DMS114 treated with DMSO at 0.1 percent for 48 hours (cell line): ENCODE measurements around the gene LSM2.
"Not testable (repeated sequence)": the region's sequence is repeated elsewhere in the genome, so short reads cannot be mapped to it uniquely, and the experiment has no call there.

Source experiments
- DNase-seq: peaks from one replicate; lab custom pipeline; 2025; ENCODE audit not compliant: unreplicated experiment; lab: John Stamatoyannopoulos, UW

Gene LSM2

GRCh38 chr6:31799781-31800180, 7.0 kb downstream of the LSM2 start:
- DNase-seq: no peak

- no peak for DNase-seq
These were observed 9.2 kb downstream of the LSM2 start for GRCh38 chr6:31797588-31797987.

GRCh38 chr6:31796993-31797385, 9.8 kb downstream of the LSM2 start:
- no peak for DNase-seq

- DNase-seq: peak; percentile 83
These were observed 11.0 kb downstream of the LSM2 start, which contains the start of gene VARS1 for GRCh38 chr6:31795616-31796298. VARS1 (minus strand) TSS chr6:31795752; CDS start chr6:31795217, 535 bp downstream.

- peak; percentile 71 for DNase-seq
These were observed 11.7 kb downstream of the LSM2 start for GRCh38 chr6:31794866-31795615.

- DNase-seq: no peak
These were observed 12.4 kb downstream of the LSM2 start for GRCh38 chr6:31794294-31794865.

GRCh38 chr6:31793927-31794245, 12.9 kb downstream of the LSM2 start:
- not testable (repeated sequence) for DNase-seq

- no peak for DNase-seq
These were observed 14.0 kb downstream of the LSM2 start for GRCh38 chr6:31792761-31793171.

GRCh38 chr6:31792090-31792374, 14.7 kb downstream of the LSM2 start:
- no peak for DNase-seq

- peak; percentile 87 for DNase-seq
These were observed 15.3 kb downstream of the LSM2 start for GRCh38 chr6:31791324-31792089.

- DNase-seq: no peak
These were observed 21.3 kb downstream of the LSM2 start for GRCh38 chr6:31785475-31785874.

GRCh38 chr6:31784098-31784925, 22.5 kb downstream of the LSM2 start:
- no peak for DNase-seq

GRCh38 chr6:31782126-31782855, 24.5 kb downstream of the LSM2 start:
- no peak for DNase-seq

GRCh38 chr6:31781244-31782125, 25.3 kb downstream of the LSM2 start:
- no peak for DNase-seq

GRCh38 chr6:31780507-31781243, 26.1 kb downstream of the LSM2 start:
- no peak for DNase-seq

- no peak for DNase-seq
These were observed 26.9 kb downstream of the LSM2 start for GRCh38 chr6:31779908-31780307.

- no peak for DNase-seq
These were observed 27.5 kb downstream of the LSM2 start for GRCh38 chr6:31778999-31779885.

- no peak for DNase-seq
These were observed 28.6 kb downstream of the LSM2 start for GRCh38 chr6:31778193-31778592.
